ENCODE data around the gene SPRTN.
A peak's percentile ranks its signal among the peaks of the same experiment; 100 is the strongest.

Gene SPRTN

DNA sequence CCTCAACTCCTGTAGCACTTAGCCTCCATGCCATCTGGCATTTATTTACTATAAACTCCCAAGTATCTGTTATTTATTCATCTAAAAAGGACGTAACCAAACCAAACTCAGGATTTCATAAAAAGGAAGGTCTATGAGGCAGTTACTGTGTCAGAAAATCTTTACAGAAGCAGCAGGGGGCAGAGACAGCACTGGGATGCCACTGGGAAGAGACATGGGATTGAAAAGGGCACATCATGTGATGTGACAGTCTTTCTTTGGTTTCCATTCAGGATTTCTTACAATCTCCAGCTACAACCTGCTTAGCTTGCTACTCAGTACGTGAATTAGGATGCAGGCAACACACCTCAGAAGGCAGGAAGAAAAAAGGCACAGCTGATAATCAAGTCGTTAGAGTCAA, 31.2 kb downstream of the SPRTN start:
- H4K20me1 ChIP-seq (ENCODE audit: insufficient read depth, low read length, poor library complexity, severe bottlenecking): no peaks in the 10 kb centered on the region

DNA sequence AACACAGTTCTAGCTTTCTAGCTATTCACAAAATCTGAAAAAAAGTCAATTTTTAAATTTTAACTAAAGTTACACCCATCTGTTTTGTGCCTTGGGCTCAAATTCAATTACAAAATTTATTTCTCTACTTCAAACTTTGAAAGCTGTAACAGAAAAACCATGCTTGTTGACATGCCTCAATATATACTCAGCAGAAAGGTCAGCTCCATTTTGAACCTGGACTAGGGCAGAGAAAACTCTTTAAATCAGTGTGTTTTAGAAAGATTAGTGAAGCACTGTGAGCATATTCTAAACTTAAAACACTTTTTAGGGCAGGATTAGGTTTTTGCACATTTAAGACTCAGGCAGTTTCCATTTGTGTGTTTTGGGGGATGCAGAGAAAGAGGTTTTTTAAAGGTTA, 34.4 kb downstream of the SPRTN start:
- no peaks in the 10 kb centered on the region for H3K9me3 ChIP-seq (ENCODE audit: insufficient read depth, low read depth, low read length)
- H3F3A ChIP-seq (ENCODE audit: low read depth): no peaks in the 10 kb centered on the region
- TF ChIP-seq, protein P1, sequence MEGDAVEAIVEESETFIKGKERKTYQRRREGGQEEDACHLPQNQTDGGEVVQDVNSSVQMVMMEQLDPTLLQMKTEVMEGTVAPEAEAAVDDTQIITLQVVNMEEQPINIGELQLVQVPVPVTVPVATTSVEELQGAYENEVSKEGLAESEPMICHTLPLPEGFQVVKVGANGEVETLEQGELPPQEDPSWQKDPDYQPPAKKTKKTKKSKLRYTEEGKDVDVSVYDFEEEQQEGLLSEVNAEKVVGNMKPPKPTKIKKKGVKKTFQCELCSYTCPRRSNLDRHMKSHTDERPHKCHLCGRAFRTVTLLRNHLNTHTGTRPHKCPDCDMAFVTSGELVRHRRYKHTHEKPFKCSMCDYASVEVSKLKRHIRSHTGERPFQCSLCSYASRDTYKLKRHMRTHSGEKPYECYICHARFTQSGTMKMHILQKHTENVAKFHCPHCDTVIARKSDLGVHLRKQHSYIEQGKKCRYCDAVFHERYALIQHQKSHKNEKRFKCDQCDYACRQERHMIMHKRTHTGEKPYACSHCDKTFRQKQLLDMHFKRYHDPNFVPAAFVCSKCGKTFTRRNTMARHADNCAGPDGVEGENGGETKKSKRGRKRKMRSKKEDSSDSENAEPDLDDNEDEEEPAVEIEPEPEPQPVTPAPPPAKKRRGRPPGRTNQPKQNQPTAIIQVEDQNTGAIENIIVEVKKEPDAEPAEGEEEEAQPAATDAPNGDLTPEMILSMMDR (conservative IDR thresholded peaks at IDR 0.05; ENCODE audit: low read length): no peak
- TF ChIP-seq EZH2phosphoT487 (IDR thresholded peaks at IDR 0.05; ENCODE audit: borderline replicate concordance): no peak
- H3K79me2 ChIP-seq (ENCODE audit: insufficient read depth, low read length): no peaks in the 10 kb centered on the region
- H3K27me3 ChIP-seq (ENCODE audit: insufficient read depth, low read length, poor library complexity, severe bottlenecking): no peaks in the 10 kb centered on the region
- H3K4me2 ChIP-seq (ENCODE audit: low read depth, low read length, poor library complexity, severe bottlenecking): no peak overlapping the region
- no peaks in the 10 kb centered on the region for H4K20me1 ChIP-seq (ENCODE audit: insufficient read depth, low read length, poor library complexity, severe bottlenecking)
- H3K4me3 ChIP-seq (ENCODE audit: low read length, poor library complexity, severe bottlenecking): no peak overlapping the region
- H3K4me1 ChIP-seq (ENCODE audit: insufficient read depth, low read length, poor library complexity, severe bottlenecking): no peaks in the 10 kb centered on the region
- H3K9me2 ChIP-seq (replicated peaks; ENCODE audit: low read depth, low read length): no peaks in the 10 kb centered on the region
- H3K36me3 ChIP-seq (ENCODE audit: insufficient read depth, low read length): no peaks in the 10 kb centered on the region
- H3K9ac ChIP-seq (ENCODE audit: low read depth, low read length, poor library complexity, severe bottlenecking): no peak overlapping the region
- no peak overlapping the region for H2AFZ ChIP-seq (ENCODE audit: low read length)

More for the DNA sequence above, 31.2 kb downstream of the SPRTN start:
- H3K4me3 ChIP-seq (ENCODE audit: low read length, poor library complexity, severe bottlenecking): no peak overlapping the region
- no peaks in the 10 kb centered on the region for H3K79me2 ChIP-seq (ENCODE audit: insufficient read depth, low read length)
- H3K9me3 ChIP-seq (ENCODE audit: insufficient read depth, low read depth, low read length): no peaks in the 10 kb centered on the region
- no peaks in the 10 kb centered on the region for H3K27me3 ChIP-seq (ENCODE audit: insufficient read depth, low read length, poor library complexity, severe bottlenecking)
- H3K9ac ChIP-seq (ENCODE audit: low read depth, low read length, poor library complexity, severe bottlenecking): no peak overlapping the region
- no peaks in the 10 kb centered on the region for H3F3A ChIP-seq (ENCODE audit: low read depth)
- H3K4me1 ChIP-seq (ENCODE audit: insufficient read depth, low read length, poor library complexity, severe bottlenecking): no peaks in the 10 kb centered on the region
- TF ChIP-seq, protein P1 (conservative IDR thresholded peaks at IDR 0.05; ENCODE audit: low read length): 0 out of 2 replicates have a peak, but pooled peaks have one; percentile 27
- TF ChIP-seq EZH2phosphoT487 (IDR thresholded peaks at IDR 0.05; ENCODE audit: borderline replicate concordance): no peak
- H3K9me2 ChIP-seq (replicated peaks; ENCODE audit: low read depth, low read length): no peaks in the 10 kb centered on the region
- no peaks in the 10 kb centered on the region for H3K36me3 ChIP-seq (ENCODE audit: insufficient read depth, low read length)
- H3K4me2 ChIP-seq (ENCODE audit: low read depth, low read length, poor library complexity, severe bottlenecking): no peak overlapping the region
- H2AFZ ChIP-seq (ENCODE audit: low read length): no peak overlapping the region

DNA sequence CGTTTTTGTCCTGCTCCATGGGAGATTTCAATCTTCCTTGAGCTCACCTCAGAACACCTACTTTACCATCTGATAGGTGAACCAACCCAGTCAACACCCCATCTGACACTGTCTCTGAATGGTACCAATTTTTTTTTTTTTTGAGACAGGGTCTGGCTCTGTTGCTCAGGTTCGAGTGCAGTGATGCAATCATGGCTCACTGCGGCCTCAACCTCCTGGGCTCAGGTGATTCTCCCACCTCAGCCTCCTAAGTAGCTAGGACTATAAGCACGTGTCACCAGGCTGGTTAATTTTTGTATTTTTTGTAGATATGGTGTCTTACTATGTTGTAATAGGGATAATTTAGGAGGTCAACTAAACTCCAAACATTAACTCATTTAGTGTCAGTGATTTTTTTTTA, 36.3 kb downstream of the SPRTN start:
- no peak overlapping the region for H2AFZ ChIP-seq (ENCODE audit: low read length)
- no peaks in the 10 kb centered on the region for H3K27me3 ChIP-seq (ENCODE audit: insufficient read depth, low read length, poor library complexity, severe bottlenecking)
- no peaks in the 10 kb centered on the region for H4K20me1 ChIP-seq (ENCODE audit: insufficient read depth, low read length, poor library complexity, severe bottlenecking)
- no peaks in the 10 kb centered on the region for H3K36me3 ChIP-seq (ENCODE audit: insufficient read depth, low read length)
- no peaks in the 10 kb centered on the region for H3K9me3 ChIP-seq (ENCODE audit: insufficient read depth, low read depth, low read length)
- H3K79me2 ChIP-seq (ENCODE audit: insufficient read depth, low read length): no peaks in the 10 kb centered on the region
- H3K4me1 ChIP-seq (ENCODE audit: insufficient read depth, low read length, poor library complexity, severe bottlenecking): no peaks in the 10 kb centered on the region
- TF ChIP-seq EZH2phosphoT487 (IDR thresholded peaks at IDR 0.05; ENCODE audit: borderline replicate concordance): no peak
- TF ChIP-seq, protein P1 (conservative IDR thresholded peaks at IDR 0.05; ENCODE audit: low read length): no peak
- no peaks in the 10 kb centered on the region for H3F3A ChIP-seq (ENCODE audit: low read depth)
- no peak overlapping the region for H3K4me3 ChIP-seq (ENCODE audit: low read length, poor library complexity, severe bottlenecking)
- H3K4me2 ChIP-seq (ENCODE audit: low read depth, low read length, poor library complexity, severe bottlenecking): no peak overlapping the region
- no peak overlapping the region for H3K9ac ChIP-seq (ENCODE audit: low read depth, low read length, poor library complexity, severe bottlenecking)
- no peaks in the 10 kb centered on the region for H3K9me2 ChIP-seq (replicated peaks; ENCODE audit: low read depth, low read length)

Measured in Loucy (cell line).